ENCODE results near the gene JMJD6. TPM values are rescaled to one million over a fixed set of nuclear protein-coding genes. Genes with fewer than 3 reads are reported as not detected.
"Not testable (repeated sequence)": the region's sequence is repeated elsewhere in the genome, so short reads cannot be mapped to it uniquely, and the experiment has no call there.

JMJD6 gene
- total RNA-seq, 2 experiments from 2014 or later: 39.9 to 71.2 TPM

- Histone ChIP-seq H3K4me2 (ENCODE audit: low read length) (no peak overlapping the region), H3K27ac (ENCODE audit: low read depth, low read length, poor library complexity, severe bottlenecking) (no peak overlapping the region), H3K36me3 (ENCODE audit: insufficient read depth, low read length) (no peaks in the 10 kb centered on the region), H4K20me1 (ENCODE audit: insufficient read depth, low read length) (no peaks in the 10 kb centered on the region), H3K79me2 (ENCODE audit: insufficient read depth, low read depth, low read length) (no peaks in the 10 kb centered on the region), H2AFZ (ENCODE audit: low read length) (no peak overlapping the region), H3K4me1 (ENCODE audit: insufficient read depth, low read length, poor library complexity, severe bottlenecking) (peaks cover 14% of the 10 kb centered on the region), H3K9me2 (ENCODE audit: insufficient read depth, low read length) (no peaks in the 10 kb centered on the region), H3K9me3 (ENCODE audit: low read length) (no peaks in the 10 kb centered on the region), H3K4me3 (ENCODE audit: low read depth, low read length, poor library complexity, severe bottlenecking) (no peak overlapping the region)
- BruUV-seq (replicated peaks): no TSS peak
- ChIA-PET CTCF (ENCODE audit: unreplicated experiment) (no interaction called here), POLR2A (no interaction called here)
- intact Hi-C loops (cut with micrococcal nuclease; ENCODE audit: unreplicated experiment): no loop called here
- no peak for TF ChIP-seq CTCF (conservative IDR thresholded peaks at IDR 0.05; ENCODE audit: low read length)
- TF ChIP-seq EZH2phosphoT487 (IDR thresholded peaks at IDR 0.05; ENCODE audit: borderline replicate concordance, low read depth, low read length): no peak
- no peak for DNase-seq (ENCODE audit: low spot score)
Observed at GRCh38 chr17:76700270-76700616, 26.2 kb downstream of the JMJD6 start.

GRCh38 chr17:76698466-76698977 is 27.9 kb downstream of the JMJD6 start:
- DNase-seq (ENCODE audit: low spot score); H2AFZ ChIP-seq (ENCODE audit: low read length); H3K9me2 ChIP-seq (ENCODE audit: insufficient read depth, low read length); H3K9me3 ChIP-seq (ENCODE audit: low read length); BruUV-seq (replicated peaks); CTCF ChIA-PET (ENCODE audit: unreplicated experiment); H3K4me2 ChIP-seq (ENCODE audit: low read length); intact Hi-C loops (cut with micrococcal nuclease; ENCODE audit: unreplicated experiment); H3K79me2 ChIP-seq (ENCODE audit: insufficient read depth, low read depth, low read length); H3K36me3 ChIP-seq (ENCODE audit: insufficient read depth, low read length); H3K4me3 ChIP-seq (ENCODE audit: low read depth, low read length, poor library complexity, severe bottlenecking); H3K27ac ChIP-seq (ENCODE audit: low read depth, low read length, poor library complexity, severe bottlenecking); H4K20me1 ChIP-seq (ENCODE audit: insufficient read depth, low read length): not testable (repeated sequence)
- POLR2A ChIA-PET: interaction anchor here (0.6 kb wide), 1 partner anchor 225 kb away, joined by 3 read pairs; no protein-coding TSS in a partner anchor
- H3K4me1 ChIP-seq (ENCODE audit: insufficient read depth, low read length, poor library complexity, severe bottlenecking): peaks cover 14% of the 10 kb centered on the region

- H3K4me3 ChIP-seq (ENCODE audit: low read depth, low read length, poor library complexity, severe bottlenecking): no peak overlapping the region
- H3K36me3 ChIP-seq (ENCODE audit: insufficient read depth, low read length): no peaks in the 10 kb centered on the region
- H3K4me1 ChIP-seq (ENCODE audit: insufficient read depth, low read length, poor library complexity, severe bottlenecking): peaks cover 14% of the 10 kb centered on the region
- no peaks in the 10 kb centered on the region for H3K9me3 ChIP-seq (ENCODE audit: low read length)
- no peak overlapping the region for H2AFZ ChIP-seq (ENCODE audit: low read length)
- no TSS peak for BruUV-seq (replicated peaks)
- DNase-seq (ENCODE audit: low spot score): no peak
- H3K9me2 ChIP-seq (ENCODE audit: insufficient read depth, low read length): no peaks in the 10 kb centered on the region
- ChIA-PET POLR2A (interaction anchor here (0.6 kb wide), 2 partner anchors 24 to 225 kb away, joined by 3 read pairs; no protein-coding TSS in a partner anchor), CTCF (ENCODE audit: unreplicated experiment) (no interaction called here)
- no peak overlapping the region for H3K27ac ChIP-seq (ENCODE audit: low read depth, low read length, poor library complexity, severe bottlenecking)
- no peaks in the 10 kb centered on the region for H4K20me1 ChIP-seq (ENCODE audit: insufficient read depth, low read length)
- no peaks in the 10 kb centered on the region for H3K79me2 ChIP-seq (ENCODE audit: insufficient read depth, low read depth, low read length)
- intact Hi-C loops (cut with micrococcal nuclease; ENCODE audit: unreplicated experiment): no loop called here
- no peak overlapping the region for H3K4me2 ChIP-seq (ENCODE audit: low read length)
- no peak for TF ChIP-seq EZH2phosphoT487 (IDR thresholded peaks at IDR 0.05; ENCODE audit: borderline replicate concordance, low read depth, low read length)
- no peak for TF ChIP-seq CTCF (conservative IDR thresholded peaks at IDR 0.05; ENCODE audit: low read length)
Observed at GRCh38 chr17:76697702-76698465, 28.5 kb downstream of the JMJD6 start.
